Right lobe of liver (tissue), 6 donors: Measurements from ENCODE around the gene UACA. TPM values are rescaled to one million over a fixed set of nuclear protein-coding genes. Genes with fewer than 3 reads are reported as not detected.
A peak's percentile ranks its signal among the peaks of the same experiment; 100 is the strongest.

Experiments used
- ATAC-seq, 4 donors: fragments of 200-7000 bp; cut with Tn5 transposase; one replicate each; pipeline ENCODE4 v1.9.1; 2020; ENCODE audit warnings: mild to moderate bottlenecking in 4 of 4, moderate library complexity in 4 of 4
- DNase-seq, 3 donors: peaks; one replicate each; pipeline ENCODE4 v3.0.0-alpha.2; 2020
- H3K27ac ChIP-seq, 3 donors: fragments of 200-600 bp; one replicate each; pipeline ENCODE4 v1.8.0; 2022
- H3K27me3 ChIP-seq, 2 donors: fragments of 200-600 bp; one replicate each; pipeline ENCODE4 v1.8.0; 2022
- H3K36me3 ChIP-seq, 4 donors: fragments of 200-600 bp; sonication (generic) in 1 of 4; one replicate each; pipeline versions ENCODE4 v1.5.1 to v1.8.0; 2017 to 2022; ENCODE audit warnings: control low read depth in 1 of 4
- H3K4me1 ChIP-seq, 4 donors: fragments of 200-600 bp; sonication (generic) in 1 of 4; one replicate each; pipeline versions ENCODE4 v1.5.1 to v1.8.0; 2017 to 2022; ENCODE audit warnings: control low read depth in 1 of 4
- H3K4me3 ChIP-seq, 3 donors: fragments of 200-600 bp; one replicate each; pipeline ENCODE4 v1.8.0; 2022
- H3K9me3 ChIP-seq, 4 donors: fragments of 200-600 bp; sonication (generic) in 1 of 4; one replicate each; pipeline versions ENCODE4 v1.5.1 to v1.8.0; 2017 to 2022; ENCODE audit warnings: control low read depth in 1 of 4
- POLR2A ChIP-seq: fragments of 450-650 bp; IDR thresholded peaks from one replicate; pipeline ENCODE4 v1.6.1; 2017; ENCODE audit warnings: antibody characterized with exemption, mild to moderate bottlenecking
- WGBS: methylation state at CpG from one replicate; pipeline ENCODE4 v1.1.6; 2018; ENCODE audit warnings: low coverage, low lambda C conversion rate; ENCODE audit not compliant: insufficient coverage; ENCODE audit errors: missing lambda C conversion rate; 5-methylcytosine and 5-hydroxymethylcytosine counted together
- intact Hi-C, 2 donors: fragments of 100-400 bp; cut with DNase I; formaldehyde crosslinking; loops; one replicate each; pipeline versions ENCODE4 v1.11.2 to v1.14.1; 2022
- long read RNA-seq: library from polyadenylated mRNA; unstranded; transcript quantifications from one replicate; pipeline ENCODE4 v2.0.0, GENCODE V29; 2019
- total RNA-seq, 6 experiments: library from RNA; depleted of rRNA in 2 of 6; stranded (reverse); fragments of >200 nt in 2 of 6; fragmentation: NEBNext Ultra II Directional in 3 of 6; extraction: Animal tissue kit (Norgen Biotek cat#: 25700) in 3 of 6; gene quantifications; one replicate each; pipeline versions ENCODE4 v1.1.0 to v1.2.4, GENCODE V29; 2016 to 2023
- TF ChIP-seq, protein P1 (sequence below), 4 donors: fragments of 200-600 bp in 3 of 4; fragments of 450-650 bp in 1 of 4; IDR thresholded peaks; one replicate each; pipeline versions ENCODE4 v1.5.1 to v1.8.0; 2016 to 2022; ENCODE audit warnings: antibody characterized with exemption in 4 of 4, mild to moderate bottlenecking in 2 of 4
- donor health status: DM: no; HTN: yes; CAD: no.
- donor health status: DM: no; HTN: no; CAD: no.
- donor health status: DM: no; HTN: no; CAD: no.
- donor health status: DM: no; HTN: yes; CAD: no.
- donor health status: DM: no; HTN: yes; CAD: no.

Gene UACA, protein sequence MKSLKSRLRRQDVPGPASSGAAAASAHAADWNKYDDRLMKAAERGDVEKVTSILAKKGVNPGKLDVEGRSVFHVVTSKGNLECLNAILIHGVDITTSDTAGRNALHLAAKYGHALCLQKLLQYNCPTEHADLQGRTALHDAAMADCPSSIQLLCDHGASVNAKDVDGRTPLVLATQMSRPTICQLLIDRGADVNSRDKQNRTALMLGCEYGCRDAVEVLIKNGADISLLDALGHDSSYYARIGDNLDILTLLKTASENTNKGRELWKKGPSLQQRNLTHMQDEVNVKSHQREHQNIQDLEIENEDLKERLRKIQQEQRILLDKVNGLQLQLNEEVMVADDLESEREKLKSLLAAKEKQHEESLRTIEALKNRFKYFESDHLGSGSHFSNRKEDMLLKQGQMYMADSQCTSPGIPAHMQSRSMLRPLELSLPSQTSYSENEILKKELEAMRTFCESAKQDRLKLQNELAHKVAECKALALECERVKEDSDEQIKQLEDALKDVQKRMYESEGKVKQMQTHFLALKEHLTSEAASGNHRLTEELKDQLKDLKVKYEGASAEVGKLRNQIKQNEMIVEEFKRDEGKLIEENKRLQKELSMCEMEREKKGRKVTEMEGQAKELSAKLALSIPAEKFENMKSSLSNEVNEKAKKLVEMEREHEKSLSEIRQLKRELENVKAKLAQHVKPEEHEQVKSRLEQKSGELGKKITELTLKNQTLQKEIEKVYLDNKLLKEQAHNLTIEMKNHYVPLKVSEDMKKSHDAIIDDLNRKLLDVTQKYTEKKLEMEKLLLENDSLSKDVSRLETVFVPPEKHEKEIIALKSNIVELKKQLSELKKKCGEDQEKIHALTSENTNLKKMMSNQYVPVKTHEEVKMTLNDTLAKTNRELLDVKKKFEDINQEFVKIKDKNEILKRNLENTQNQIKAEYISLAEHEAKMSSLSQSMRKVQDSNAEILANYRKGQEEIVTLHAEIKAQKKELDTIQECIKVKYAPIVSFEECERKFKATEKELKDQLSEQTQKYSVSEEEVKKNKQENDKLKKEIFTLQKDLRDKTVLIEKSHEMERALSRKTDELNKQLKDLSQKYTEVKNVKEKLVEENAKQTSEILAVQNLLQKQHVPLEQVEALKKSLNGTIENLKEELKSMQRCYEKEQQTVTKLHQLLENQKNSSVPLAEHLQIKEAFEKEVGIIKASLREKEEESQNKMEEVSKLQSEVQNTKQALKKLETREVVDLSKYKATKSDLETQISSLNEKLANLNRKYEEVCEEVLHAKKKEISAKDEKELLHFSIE (N-terminal part only)
- total RNA-seq, result 10 to 100 TPM; 10.1 to 22.3 (median 14.4) TPM
- long read RNA-seq, partial matches to known transcripts, result 4 of 4 reads
- long read RNA-seq, other reads (novel, unspliced or antisense), result 0 of 4 reads

DNA sequence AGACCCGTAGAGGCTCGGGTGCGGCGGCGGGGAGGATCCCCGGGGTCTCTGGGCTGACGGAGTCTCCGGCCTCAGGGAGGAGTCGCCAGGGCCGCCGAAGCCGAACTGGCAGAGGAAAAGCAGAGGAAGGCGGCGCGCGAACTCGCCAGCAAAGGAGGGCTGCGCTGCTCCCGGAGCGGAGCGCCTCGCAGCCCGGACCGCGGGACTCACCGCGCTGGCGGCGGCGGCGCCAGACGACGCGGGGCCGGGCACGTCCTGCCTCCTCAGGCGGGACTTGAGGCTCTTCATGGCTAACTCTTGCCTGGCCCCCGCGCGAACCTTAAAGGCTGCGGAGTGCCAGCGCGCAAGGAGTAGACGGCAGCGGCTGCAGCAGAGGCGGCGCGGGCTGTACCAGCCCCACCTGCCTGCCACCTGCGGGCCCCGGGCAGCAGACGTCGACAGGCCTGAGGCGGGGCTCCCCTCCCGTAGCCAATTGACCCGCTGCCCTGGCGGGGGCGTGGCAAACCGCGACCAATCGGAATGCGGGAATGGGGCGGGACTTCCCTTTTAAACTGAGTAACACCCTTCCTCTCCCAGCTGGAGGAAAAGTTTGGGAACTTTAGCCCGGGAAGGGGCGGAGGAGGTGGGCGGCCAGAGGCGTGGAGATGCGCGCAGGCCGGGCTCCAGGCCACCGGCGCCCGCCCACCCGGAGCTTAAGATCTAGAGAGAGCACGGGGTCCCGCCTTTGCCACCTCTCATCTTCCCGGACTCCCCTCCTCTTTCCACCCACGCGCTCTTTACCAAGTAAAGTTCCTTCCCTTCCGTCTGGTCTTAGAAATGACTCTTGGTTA is at the start of gene UACA:
UACA (minus strand) TSS at position 439 of the 830 bp plus-strand sequence; CDS start at position 288, 151 bp downstream.
- ATAC-seq (peak; percentile 92 to 98 (median 96)), DNase-seq (peak; percentile 96 to 98 (median 96))
- Histone ChIP-seq H3K4me1 (peaks cover 0 to 13% (median 0%) of the 10 kb centered on the region in 4 donors), H3K9me3 (no peaks in the 10 kb centered on the region), H3K27me3 (no peaks in the 10 kb centered on the region), H3K36me3 (no peaks in the 10 kb centered on the region), H3K27ac (peak within 1 kb of the TSS; percentile 90 to 93 (median 92)), H3K4me3 (peak within 1 kb of the TSS; percentile 77 to 88 (median 81))
- 0% methylated on average over 25 of the region's 79 CpGs for WGBS
- intact Hi-C loops, result no loop called here
- peak; percentile 96 for TF ChIP-seq POLR2A
- TF ChIP-seq, protein P1, sequence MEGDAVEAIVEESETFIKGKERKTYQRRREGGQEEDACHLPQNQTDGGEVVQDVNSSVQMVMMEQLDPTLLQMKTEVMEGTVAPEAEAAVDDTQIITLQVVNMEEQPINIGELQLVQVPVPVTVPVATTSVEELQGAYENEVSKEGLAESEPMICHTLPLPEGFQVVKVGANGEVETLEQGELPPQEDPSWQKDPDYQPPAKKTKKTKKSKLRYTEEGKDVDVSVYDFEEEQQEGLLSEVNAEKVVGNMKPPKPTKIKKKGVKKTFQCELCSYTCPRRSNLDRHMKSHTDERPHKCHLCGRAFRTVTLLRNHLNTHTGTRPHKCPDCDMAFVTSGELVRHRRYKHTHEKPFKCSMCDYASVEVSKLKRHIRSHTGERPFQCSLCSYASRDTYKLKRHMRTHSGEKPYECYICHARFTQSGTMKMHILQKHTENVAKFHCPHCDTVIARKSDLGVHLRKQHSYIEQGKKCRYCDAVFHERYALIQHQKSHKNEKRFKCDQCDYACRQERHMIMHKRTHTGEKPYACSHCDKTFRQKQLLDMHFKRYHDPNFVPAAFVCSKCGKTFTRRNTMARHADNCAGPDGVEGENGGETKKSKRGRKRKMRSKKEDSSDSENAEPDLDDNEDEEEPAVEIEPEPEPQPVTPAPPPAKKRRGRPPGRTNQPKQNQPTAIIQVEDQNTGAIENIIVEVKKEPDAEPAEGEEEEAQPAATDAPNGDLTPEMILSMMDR (IDR thresholded peaks at IDR 0.05), result peak in 1 of 4 donors; percentile 23

DNA sequence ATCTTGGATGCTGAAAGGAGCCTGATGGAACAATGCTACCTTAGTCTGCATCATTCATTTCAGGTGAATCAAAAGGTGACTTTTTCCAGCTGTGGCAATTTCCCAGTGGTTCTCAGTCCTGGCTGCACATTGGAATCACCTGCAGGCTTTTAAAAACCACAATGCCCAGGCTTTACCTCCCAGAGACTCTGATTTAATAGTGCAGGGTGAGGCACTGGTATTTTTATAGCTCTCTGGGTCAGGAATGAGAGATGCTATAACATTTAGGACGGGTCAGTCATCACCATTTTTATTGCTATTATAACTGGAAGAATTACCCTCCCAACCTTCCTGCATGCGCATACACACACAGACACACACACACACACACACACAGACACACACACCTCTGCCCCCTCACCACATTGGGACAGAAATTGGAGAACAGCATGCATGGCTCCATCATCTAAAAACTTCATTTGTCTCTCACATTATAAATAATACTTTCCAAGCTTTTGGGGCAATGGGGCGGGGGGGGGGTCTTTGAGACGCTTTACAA is 49.5 kb upstream of the UACA start:
- TF ChIP-seq, protein P1 (IDR thresholded peaks at IDR 0.05), result no peak
- TF ChIP-seq POLR2A, result no peak
- H3K27me3 ChIP-seq, result no peaks in the 10 kb centered on the region
- ATAC-seq (no peak), DNase-seq (no peak)
- H3K4me1 ChIP-seq, result peaks cover 0 to 6% (median 0%) of the 10 kb centered on the region in 4 donors
- intact Hi-C loops, result loop anchor here in 1 of 2 donors (10.0 kb wide), 1 partner anchor 128 kb away; no protein-coding TSS in a partner anchor
- 84% methylated on average over 4 of the region's 4 CpGs for WGBS
- no peak overlapping the region for H3K4me3 ChIP-seq
- H3K9me3 ChIP-seq, result no peaks in the 10 kb centered on the region
- H3K36me3 ChIP-seq, result no peaks in the 10 kb centered on the region
- no peak overlapping the region for H3K27ac ChIP-seq

DNA sequence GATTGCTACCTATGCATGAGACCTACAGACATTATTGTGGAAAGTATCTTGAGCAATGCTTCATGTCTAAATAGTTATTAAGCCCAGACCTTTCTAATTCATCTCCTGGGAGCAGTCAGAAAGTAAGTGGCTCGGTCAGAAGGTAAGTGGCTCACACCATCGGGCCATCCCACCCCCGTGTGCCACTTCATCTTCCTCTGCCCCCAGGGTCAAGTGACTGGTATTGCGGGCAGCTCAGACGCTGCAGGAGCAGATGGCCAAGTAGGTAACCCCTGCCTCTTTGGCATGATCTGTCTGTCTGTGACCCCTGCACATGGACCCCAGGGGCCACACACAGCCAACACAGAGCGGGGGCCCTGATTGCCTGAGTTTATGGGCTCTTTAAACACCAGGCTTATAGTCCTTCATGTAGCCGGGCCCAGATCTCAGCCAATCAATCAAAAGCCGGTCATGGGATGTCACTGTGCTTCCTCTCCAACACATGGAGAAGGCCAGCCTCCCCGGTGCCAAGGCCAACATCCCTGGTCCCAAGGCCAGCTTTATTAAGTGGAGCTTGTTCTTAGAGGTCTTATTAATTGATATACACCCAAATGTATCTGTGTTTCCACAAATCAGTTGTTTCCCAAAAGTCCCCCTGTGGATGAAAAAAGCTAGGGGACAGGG is 47.7 kb upstream of the UACA start:
- ATAC-seq (no peak), DNase-seq (no peak)
- Histone ChIP-seq H3K36me3 (no peaks in the 10 kb centered on the region), H3K9me3 (no peaks in the 10 kb centered on the region), H3K4me1 (peaks cover 0 to 17% (median 0%) of the 10 kb centered on the region in 4 donors), H3K4me3 (no peak overlapping the region), H3K27me3 (no peaks in the 10 kb centered on the region), H3K27ac (no peak overlapping the region)
- TF ChIP-seq, protein P1 (IDR thresholded peaks at IDR 0.05), result no peak
- TF ChIP-seq POLR2A, result no peak
- intact Hi-C loops, result loop anchor here in 1 of 2 donors (10.0 kb wide), 1 partner anchor 126 kb away; no protein-coding TSS in a partner anchor
- 46% methylated on average over 7 of the region's 9 CpGs for whole genome bisulfite sequencing
